Kasumi-1 (cell line): Measurements from ENCODE around the gene CEP104.
A peak's percentile ranks its signal among the peaks of the same experiment; 100 is the strongest.

ENCODE experiments used
- DNase-seq, 2 experiments: peaks; one replicate each; lab custom pipeline; 2025; lab: John Stamatoyannopoulos, UW

CEP104 gene

DNA sequence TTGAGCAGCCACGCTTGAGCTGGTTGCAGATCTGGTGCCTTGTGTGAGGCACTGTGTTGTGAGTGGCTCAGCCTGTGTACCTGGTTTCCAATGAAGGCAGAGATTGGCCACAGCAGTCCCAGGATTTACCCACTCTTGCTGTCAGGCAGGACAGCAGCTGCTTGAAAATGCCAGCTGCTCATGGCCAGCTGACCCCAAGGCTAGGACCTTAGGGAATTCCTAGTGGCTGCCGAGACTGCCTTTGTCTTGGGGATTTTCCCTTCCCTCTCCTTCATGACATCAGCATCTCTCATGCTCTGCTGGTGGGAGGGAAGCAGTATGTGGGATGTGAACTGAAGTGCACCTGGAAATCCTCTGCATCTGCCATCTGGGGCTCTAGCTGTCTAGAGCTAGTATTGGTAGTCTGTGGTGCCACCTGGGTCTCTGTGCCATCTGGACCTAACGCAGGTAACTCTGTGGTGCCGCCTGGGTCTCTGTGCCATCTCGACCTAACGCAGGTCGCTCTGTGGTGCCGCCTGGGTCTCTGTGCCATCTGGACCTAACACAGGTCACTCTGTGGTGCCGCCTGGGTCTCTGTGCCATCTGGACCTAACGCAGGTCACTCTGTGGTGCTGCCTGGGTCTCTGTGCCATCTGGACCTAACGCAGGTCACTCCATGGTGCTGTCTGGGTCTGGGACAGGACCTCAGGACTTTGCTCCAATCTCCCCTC, 56.9 kb downstream of the CEP104 start:
- no peak for DNase-seq

DNA sequence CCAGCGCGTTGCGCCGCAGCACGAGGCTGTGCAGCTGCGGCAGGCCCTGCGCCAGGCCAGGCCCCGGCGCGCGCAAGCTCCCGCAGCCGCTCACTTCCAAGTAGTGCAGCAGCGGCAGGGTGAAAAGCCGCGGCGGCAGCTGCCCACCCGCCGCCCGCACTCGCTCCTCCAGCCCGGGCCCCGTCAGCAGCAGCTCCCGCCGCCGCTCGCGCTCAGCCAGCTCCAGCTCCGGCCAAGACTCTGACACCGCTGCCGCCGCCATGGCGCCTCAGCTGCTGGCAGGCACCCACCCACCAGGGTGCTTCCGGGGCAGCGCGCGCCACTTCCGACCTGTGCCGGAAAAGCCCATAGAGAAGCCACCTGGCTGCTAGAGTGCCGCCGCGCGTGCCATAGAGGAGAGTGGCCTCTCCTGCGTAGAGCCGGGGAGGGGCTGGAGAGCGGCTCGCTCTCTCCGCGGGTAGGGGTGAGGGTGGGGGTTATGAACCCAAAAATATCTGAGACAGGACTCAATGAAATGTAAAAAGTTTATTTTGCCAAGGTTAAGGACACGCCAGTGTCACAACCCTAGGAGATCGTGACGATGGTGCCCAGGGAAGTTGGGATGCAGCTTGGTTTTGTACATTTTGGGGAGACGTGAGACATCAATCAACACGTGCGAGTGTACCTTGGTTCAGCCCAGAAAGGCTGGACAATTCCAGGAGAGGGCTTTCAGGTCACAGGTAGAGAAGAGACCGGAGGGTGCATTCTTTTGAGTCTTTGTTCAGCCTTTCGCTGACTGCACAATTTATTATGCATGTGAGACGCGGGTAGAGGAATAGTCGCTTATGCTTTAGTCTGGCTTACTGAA, 60.6 kb downstream of the CEP104 start, which contains the start of gene LRRC47:
TSS of gene LRRC47 (minus strand) at position 284 of the 847 bp plus-strand sequence. CDS start at position 262, 22 bp downstream.
- DNase-seq, result peak; percentile 87 to 90

DNA sequence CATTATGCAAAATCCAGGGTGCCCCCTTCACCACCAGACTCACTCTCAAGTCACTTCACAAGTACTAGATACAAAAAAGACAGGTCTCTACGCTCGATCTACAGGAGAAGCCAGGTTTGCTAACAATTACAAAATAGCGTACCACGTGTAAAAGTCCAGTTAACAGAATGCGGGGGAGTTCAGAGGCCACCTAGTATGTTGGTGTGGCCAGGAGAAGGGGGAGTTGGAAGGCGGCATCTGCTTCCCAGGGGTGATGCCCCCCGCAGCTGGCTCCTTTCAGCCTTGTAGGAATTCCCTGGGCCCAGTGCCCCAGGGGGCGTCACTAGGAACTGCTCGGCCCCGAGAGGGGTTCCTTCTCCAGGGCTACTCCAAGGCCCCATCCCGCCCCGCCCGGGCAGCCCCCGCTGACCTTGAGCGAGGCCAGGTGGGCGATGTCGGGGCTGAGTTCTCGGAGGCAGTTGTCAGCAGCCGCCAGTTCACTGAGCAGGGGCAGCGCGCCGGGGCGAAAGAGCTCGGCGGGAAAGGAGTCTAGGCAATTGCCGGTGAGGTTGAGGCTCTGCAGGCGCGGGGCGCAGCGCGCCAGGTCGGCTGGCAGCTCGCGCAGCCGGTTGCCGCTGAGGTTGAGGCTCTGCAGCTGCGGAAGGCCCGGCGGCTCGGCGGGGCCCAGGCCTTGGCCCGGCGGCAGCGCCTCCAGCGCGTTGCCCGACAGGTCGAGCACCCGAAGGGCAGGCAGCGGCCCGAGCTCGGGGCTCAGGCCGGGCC, 61.4 kb downstream of the CEP104 start:
- no peak for DNase-seq

DNA sequence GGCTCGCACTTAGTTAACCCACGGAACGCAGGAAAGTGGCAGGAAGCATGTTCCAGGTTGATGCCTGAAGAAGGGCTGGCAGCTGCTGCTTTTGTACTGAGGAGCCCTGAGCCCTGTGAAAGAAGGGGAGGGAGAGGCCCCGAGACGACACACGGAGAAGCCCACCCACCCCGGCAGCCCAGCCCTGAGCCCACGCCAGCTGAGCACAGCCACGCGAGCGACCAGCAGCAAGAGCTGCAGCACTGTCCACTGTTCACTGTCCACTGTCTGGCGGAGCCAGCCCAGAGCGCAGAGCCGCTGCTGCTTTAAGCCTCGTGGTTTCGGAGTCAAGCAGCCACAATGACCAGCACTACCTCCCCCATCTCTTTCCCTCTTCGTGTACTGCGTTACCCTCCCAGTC, 66.1 kb downstream of the CEP104 start:
- DNase-seq, result no peak

DNA sequence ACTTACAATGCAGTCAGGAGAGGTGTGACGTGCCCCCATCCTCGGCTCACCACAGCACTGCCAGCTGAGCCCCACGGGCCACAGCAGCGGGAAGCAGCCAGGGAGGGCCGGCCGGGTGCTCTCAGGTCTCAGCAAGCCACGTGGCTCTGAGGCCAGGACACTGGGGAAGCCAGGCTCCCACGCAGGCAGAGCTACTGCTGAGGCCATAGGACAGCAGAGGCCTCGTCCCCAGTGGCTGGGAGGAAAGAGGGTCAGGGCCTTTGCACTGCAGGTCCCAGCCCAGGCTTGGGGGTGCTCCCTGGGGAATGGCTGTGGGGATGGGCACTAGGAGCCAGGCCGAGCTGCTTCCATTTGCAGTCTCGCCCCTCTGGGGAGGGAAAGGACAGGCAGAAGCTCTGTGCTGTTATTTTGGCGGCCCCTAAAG, 66.5 kb downstream of the CEP104 start:
- DNase-seq, result no peak

DNA sequence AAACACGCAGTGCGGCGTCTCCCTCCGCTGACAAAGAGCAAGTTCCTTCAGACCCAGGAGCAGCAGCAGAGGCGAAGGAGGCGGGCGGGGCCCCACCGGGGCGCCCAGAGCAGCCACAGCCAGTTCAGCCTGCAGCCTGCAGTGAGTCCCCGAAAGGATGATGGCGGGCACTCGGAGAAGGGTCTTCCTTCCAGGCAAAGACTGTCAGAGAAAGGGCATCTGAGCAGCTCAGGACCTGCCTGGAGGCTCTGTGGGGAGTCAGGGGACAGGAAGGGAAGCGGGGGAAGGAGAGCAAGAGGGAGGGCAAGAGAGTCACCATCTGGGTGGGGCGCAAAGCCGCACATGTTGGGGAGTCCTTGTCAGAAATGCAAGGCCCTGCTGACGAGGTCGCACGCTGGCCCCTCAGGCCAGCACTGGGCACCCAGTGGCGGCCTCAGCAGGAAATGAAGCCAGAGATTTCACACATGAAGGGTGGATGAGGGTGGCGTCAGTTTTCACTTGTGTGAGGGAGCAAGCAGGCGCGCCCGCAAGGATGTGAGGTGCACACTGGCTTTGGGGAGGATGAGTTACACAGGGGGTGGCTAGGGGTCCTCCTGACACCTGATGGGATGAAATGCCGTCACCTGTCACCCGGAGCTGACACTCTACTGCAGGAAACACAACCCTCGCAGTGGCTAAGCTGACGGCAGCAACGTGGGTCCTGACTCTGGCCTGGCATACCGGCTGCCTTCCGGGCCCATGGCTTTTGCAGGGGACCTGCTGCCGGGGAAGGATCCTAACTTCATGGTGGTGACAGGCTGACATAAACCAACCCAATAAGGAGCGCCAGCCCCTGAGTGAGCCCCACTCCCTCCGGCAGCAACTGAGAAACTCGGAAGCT, 67.3 kb downstream of the CEP104 start:
- DNase-seq, result no peak

DNA sequence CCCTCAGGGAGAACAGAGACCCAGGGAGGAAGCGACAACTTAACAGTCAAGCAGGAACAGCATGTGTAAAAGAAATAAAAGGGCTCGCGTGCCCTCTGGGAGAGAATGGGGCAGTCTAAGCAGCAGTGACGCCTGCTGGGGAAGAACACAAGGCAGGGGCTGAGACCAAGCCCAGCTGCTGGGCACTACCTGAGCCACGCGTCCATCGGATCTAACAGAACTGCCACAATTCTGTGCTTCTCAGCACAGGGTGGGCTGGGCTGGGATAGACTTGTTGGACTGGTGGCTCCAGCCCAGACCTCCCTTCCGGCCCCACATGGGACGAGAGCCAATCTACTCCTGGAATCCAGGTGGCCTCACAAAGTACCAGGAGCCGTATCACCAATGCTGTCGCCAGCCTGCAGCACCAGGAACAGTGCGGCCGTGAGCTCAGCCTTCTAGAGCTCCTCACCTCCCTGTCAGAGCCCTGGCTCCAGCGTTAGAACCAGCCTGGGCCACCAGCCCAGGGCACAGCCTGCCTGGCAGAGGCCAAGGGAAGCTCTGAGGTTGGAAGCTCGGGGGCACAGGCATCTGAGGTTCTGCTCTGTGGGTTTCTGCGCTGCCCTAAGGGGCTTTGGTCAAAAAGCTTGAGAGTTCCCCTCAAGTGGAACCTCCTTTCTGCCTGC, 68.1 kb downstream of the CEP104 start:
- DNase-seq, result no peak

DNA sequence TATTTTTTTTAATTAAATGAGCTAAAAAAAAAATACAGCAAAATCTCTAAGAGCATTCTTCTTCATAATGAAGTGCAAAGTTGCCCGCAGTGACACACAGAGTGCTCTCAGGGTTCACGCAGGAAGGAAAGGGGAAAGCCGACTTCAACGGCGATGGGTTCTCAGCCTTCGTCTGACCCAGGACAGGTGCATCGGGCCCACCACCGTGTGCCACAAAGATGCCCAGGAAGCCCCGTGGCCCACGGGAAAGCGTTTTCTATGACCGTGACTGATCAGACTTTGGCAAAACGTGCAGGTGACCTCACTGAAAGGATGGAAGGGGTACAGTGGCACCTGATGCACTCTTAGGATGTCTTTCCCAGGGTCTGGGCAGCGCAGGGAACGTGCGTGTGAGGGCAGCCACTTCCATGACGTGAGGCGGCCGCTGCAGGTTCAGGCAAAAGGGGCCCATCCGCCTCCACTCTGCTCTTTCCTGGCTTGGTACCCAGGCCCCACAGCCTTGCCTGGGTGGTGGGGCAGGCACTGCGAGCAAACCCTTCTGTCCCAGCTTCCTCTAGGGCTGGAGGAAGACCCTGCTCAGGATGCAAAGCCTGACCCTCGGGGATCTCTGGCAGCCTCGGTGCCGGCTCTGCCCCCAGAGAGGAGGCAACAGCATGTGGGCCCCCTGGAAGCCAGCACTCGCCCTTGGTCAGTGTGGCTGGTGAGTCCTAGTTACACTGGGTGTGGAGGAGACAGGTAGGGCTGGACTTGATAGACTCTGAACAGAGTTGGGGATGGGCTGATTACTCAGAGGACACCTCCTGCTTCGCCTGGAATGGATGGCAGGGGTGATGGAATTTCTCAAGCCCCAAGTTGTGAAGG, 69.0 kb downstream of the CEP104 start:
- no peak for DNase-seq

DNA sequence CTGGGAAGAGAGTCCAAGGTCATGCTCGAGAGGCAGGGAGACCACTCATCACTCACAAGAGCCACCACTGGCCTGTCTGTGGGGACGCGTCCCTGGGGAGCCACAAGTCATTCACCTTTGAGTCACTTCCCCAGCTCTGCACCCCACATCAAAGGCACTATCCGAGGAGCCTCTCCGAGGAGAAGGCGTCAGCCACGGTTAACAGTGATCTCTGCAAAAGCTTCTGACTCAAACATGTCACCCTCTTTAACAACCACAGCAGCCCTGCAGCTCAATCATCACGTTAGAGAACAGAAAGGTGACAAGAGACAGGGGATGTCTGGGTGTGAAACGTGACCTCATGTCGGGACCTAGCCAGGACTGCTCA, 69.7 kb downstream of the CEP104 start:
- no peak for DNase-seq

DNA sequence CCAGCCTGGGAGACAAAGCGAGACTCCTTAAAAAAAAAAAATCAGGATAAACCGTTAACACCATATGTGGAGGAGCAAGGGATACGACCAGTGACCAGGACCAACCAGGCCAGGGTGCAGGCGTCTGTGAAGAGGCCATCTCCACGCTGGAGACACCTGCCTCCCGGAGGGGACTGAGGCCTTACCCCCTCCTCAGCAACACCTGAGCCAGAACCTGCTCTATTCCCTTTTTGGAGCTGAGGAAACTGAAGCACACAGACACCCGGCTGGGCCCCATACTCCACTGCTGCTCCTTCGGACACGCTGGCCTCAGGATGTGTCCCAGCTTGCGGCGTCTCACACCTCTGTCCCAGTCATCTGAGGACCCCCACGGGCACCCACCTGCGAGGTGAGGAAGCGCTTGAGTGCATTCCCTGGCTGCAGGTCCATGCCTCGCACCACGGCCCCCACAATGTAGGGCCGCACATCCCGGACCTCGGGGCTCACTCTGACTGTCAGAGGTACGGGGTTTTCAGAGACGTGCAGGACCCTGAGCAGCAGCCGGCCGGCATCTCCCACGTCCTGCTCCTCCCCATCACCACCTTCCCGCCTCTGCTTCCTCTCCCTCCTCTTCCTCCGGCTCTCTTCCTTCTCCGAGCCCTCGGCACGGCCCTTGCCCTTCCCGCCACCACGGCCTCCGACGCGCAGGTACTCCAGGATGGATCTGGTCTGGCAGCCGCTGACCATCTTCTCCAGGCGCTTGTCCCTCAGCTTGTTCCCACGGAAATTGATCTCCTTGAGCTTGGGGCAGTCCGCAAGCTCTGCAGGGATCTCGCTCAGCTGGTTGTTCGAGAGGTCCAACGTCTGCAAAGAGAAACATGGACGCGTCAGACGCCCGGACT, 70.3 kb downstream of the CEP104 start:
- no peak for DNase-seq

DNA sequence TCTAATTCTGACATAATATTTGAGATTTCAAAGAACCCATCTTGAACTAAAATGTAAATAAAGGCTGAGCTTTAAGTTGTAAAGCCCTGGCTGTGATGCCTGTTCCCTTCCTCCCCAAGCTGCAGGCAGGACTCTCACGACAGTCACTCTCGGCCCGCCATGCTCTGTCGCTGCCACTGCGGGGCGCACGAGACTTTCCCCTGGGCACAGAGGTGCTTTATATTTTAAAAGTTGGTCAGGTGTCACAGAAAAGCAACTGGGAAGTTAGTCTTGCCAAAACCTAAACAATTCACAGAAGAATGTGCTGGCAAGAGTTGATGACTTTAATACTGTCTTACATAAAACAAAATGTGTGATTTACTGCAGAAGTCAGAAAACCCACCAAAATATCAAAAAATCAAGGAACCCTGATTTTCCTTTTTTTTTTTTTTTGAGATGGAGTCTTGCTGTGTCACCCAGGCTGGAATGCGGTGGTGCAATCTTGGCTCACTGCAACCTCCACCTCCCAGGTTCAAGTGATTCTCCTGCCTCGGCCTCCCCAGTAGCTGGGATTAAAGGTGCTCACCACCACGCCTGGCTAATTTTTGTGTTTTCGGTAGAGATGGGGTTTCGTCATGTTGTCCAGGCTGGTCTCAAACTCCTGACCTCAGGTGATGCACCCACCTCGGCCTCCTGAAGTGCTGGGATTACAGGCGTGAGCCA, 71.4 kb downstream of the CEP104 start:
- peak; percentile 44 to 75 for DNase-seq

DNA sequence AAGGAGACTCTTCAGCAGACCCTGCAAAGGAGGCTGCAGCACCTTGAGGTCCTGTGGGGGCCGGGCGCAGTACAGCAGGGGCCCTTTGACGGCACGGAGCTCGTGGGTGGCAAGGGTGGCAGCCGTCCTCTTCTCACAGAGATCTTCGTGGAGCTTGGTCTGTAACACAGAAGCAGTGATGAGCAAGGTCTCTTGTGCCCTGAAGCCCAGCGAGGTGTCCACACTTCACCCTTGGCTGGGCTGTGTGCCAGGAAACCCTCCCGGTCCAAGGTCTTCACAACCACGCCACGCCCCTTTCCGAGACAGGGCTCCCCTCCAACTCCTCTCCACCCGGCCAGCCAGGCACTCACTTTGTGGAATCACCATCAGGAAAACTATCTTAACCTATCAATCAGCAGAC, 72.0 kb downstream of the CEP104 start:
- no peak for DNase-seq

DNA sequence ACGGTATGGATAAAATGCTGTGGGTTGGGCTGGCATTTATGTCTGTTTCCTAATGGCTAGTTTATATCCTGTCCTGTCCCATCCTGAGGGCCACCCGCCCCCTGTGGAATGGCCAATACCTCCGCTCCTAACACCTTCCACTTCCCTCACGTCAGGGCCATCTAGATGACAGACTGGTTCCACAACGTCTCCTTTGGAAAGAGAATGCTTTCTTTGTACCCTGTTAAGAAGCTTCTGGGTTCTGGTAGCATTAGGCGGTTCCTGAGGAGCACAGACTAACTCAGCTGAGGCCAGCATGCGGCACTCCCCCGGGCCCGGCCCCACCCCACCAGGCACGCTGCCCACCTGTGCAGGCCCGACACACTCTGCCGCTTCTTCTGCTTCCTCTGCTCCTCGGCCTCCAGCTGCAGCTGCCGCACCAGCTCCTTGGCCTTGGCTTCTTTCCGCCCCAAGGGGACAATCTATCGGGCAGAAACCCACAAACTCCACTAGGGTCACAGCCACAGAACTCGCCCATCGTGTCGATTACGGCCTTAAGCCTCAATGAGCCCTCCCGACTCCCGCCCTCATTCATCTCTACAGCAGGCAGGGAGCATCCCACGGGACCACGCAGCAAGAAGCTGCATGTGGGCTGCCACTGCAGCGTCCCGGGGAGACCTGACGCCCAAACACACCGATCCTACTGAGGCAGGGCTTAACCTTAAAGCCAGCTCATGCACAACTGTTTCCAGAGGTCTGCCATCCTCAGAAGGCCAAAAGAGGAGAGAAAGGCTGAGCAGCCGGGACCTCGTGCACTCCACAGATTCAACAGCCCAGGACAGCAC, 73.1 kb downstream of the CEP104 start:
- DNase-seq, result no peak

DNA sequence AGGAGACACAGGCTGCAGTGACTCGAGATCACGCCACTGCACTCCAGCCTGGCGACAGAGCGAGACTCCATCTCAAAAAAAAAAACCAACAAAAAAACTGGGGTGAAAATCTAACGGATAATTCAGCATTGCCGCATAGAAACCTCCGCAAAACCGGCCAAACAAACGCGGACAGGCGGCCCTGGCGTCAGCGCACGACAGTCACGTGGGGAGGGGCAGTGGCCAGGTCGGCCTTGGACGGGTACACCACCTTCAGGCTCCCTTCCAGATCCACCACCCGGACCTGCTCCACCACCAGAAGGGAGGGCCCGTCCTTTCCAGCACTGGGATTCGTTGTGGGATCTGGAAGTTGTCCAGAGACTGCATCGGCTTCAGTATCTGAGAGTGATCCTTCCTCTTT, 76.1 kb downstream of the CEP104 start:
- DNase-seq, result no peak

DNA sequence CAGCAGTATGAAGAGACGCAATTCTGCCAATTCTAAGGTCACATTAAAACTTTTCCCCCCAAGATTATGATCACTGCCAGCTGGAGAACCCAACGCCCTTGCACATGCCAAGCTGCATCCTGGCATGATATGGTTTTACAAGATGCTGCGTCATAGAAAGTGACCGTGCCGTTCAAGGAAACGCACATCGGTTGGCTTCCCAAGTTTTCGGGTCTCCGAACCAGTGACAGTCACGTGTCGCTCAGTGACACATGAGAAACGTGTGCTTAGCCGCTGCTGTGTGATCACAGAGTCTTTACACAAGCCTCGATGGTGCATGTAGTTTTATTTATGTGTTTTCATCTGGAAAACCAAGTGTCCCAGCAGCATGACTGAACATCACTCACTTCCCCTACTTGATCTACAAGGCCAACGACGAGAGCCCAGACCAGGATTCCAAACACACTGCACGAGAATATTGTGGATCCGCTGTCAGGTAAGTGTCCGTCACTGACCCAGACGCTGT, 77.0 kb downstream of the CEP104 start:
- no peak for DNase-seq

DNA sequence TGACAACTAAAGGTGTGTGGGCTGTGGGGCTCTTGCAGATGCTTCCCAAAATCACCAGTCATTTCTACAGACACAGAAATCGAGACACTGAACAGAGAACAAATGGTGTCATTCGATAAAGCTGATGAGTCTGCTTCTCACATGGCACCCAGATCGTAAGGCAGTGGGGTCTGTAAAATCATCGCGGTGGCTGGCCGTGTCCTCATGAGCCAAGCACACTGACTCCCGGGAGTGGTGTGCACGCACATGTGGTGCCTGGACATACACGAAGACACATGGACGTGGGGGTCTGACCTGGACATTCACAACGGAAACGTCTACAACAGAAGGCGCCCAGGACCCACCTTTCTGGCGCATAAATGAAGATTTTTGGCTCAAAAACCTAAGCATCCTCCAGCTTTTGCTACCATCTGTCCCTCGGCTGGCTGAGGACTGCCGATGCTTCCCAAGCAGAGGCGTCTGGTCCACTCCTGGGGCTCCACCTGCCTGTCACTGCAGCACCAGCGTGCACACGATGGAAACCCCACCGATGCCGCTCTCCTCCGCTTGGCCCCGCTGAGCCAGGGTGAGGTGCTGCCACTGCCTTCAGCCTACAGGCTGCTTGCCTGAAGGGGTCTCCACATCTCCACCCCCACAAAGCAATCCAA, 77.6 kb downstream of the CEP104 start:
- no peak for DNase-seq
